ENCODE measurements around the gene SLC23A2. TPM values are rescaled to one million over a fixed set of nuclear protein-coding genes. Genes with fewer than 3 reads are reported as not detected.
A peak's percentile ranks its signal among the peaks of the same experiment; 100 is the strongest.

The SLC23A2 gene
- total RNA-seq, 4 donors from 2014 or later = 5.0 to 11.6 (median 7.9) TPM

DNA sequence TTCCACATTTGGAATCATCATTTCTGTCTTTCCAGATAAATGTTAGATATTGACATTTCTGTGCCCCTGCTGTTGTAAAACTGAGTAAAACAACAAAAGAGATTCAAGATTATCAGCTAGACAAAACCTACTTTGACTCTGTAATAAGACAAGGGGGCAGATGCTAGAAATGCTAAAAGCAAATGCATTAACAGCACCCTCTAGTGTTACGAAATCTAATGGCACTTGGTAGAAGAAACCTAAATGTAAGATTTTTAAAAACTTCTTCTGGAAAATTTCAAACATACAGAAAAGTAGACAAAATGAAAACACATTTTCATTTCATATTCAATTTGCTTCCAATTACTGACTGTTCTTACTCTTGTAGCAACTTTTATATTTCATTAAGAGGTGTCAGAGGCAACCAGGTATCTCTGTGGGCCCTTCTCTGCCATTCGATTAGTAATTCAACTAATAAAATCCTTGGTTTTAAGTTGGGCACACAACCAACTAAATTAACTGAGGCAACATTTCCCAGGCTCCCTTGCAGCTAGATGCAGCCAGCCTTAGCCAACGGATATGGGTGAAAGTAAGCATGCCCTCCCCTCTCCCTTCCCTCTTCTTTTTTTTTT lies 45.0 kb downstream of the SLC23A2 start:
- Histone ChIP-seq H3K27ac (no peak overlapping the region), H3K9me3 (no peaks in the 10 kb centered on the region), H3K4me3 (no peak overlapping the region), H3K36me3 (no peaks in the 10 kb centered on the region), H3K27me3 (no peaks in the 10 kb centered on the region), H3K4me1 (no peaks in the 10 kb centered on the region)
- no peak for DNase-seq
- 30 to 53% methylated on average over 2 to 3 of the region's 3 CpGs for WGBS, 2 donors (ENCODE audit: low coverage in 1 of 2)
- in situ Hi-C loops (cut with MboI; ENCODE audit: low pct_ligation_motif_present in 1 of 4, low pct_unique_long_range_greater_than_20kb in 1 of 4, low sequenced_read_pairs in 3 of 4) (loop anchor here in 2 of 4 donors (5.0 to 25.0 kb wide), 2 partner anchors 189 to 344 kb away; no protein-coding TSS in a partner anchor), intact Hi-C loops (cut with DNase I; ENCODE audit: low total_unique reads) (loop anchor here (5.0 kb wide), 1 partner anchor 199 kb away; no protein-coding TSS in a partner anchor)
- TF ChIP-seq POLR2AphosphoS5 (IDR thresholded peaks at IDR 0.05) = no peak
- TF ChIP-seq EP300 (IDR thresholded peaks at IDR 0.05; ENCODE audit: low read depth) = no peak
- TF ChIP-seq CTCF (IDR thresholded peaks at IDR 0.05) = peak; percentile 75 to 85 (median 77)
- TF ChIP-seq POLR2A (IDR thresholded peaks at IDR 0.05) = no peak

DNA sequence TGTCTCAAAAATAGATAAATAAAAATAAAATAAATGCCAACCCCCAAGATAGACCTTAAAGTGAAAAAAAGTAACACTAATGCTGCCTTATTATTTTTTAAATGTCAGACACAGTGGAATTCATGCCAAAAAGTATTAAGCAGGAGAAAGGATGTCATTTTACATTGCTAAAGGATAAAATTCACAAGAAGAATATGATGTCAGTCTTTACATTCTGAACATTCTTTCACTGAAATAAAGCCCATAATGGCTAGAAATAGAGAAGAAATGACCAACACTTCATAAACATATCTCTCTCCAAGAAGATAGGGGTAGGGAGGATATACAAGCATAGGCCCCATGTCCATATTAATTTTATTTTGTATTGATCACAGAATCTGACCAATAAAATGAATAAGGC lies 47.4 kb downstream of the SLC23A2 start:
- intact Hi-C loops (cut with DNase I; ENCODE audit: low total_unique reads) = no loop called here
- Histone ChIP-seq H3K36me3 (no peaks in the 10 kb centered on the region), H3K9me3 (no peaks in the 10 kb centered on the region), H3K4me1 (peaks cover 0 to 12% (median 6%) of the 10 kb centered on the region in 4 donors), H3K4me3 (no peak overlapping the region), H3K27me3 (no peaks in the 10 kb centered on the region), H3K27ac (no peak overlapping the region)
- in situ Hi-C loops (cut with MboI; ENCODE audit: low pct_ligation_motif_present in 1 of 4, low pct_unique_long_range_greater_than_20kb in 1 of 4, low sequenced_read_pairs in 3 of 4) = loop anchor here in 1 of 4 donors (25.0 kb wide), 1 partner anchor 342 kb away; no protein-coding TSS in a partner anchor
- TF ChIP-seq EP300 (IDR thresholded peaks at IDR 0.05; ENCODE audit: low read depth) = no peak
- no peak for TF ChIP-seq CTCF (IDR thresholded peaks at IDR 0.05)
- TF ChIP-seq POLR2A (IDR thresholded peaks at IDR 0.05) = no peak
- no peak for TF ChIP-seq POLR2AphosphoS5 (IDR thresholded peaks at IDR 0.05)
- DNase-seq = no peak

DNA sequence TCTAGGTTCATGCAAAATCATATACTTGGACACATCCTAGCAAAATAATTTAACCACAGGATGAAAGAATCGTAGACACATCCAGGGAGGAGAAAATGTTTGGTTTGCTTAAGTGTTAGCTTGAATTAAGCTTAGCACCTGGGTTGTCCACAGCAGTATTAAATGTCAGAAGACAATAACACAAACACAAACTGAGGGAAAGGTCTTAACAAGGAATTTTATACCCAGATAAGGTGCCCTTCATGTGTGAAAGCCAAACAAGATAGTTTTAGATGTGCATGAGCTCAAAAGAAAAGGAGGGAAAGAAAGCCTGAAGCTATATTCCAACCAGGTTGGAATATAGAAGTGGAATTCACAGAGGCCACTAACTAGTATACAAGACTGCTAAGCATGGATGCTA lies 49.1 kb downstream of the SLC23A2 start:
- WGBS, 2 donors (ENCODE audit: low coverage in 1 of 2) = 92% methylated on average over 1 of the region's 1 CpG
- H3K4me1 ChIP-seq = peaks cover 0 to 20% (median 7%) of the 10 kb centered on the region in 4 donors
- in situ Hi-C loops (cut with MboI; ENCODE audit: low pct_ligation_motif_present in 1 of 4, low pct_unique_long_range_greater_than_20kb in 1 of 4, low sequenced_read_pairs in 3 of 4) (loop anchor here in 1 of 4 donors (25.0 kb wide), 1 partner anchor 340 kb away; no protein-coding TSS in a partner anchor), intact Hi-C loops (cut with DNase I; ENCODE audit: low total_unique reads) (no loop called here)
- TF ChIP-seq EP300 (IDR thresholded peaks at IDR 0.05; ENCODE audit: low read depth) = no peak
- TF ChIP-seq CTCF (IDR thresholded peaks at IDR 0.05) = no peak
- TF ChIP-seq POLR2AphosphoS5 (IDR thresholded peaks at IDR 0.05) = no peak
- no peaks in the 10 kb centered on the region for H3K36me3 ChIP-seq
- H3K27me3 ChIP-seq = no peaks in the 10 kb centered on the region
- H3K27ac ChIP-seq = no peak overlapping the region
- H3K4me3 ChIP-seq = no peak overlapping the region
- no peaks in the 10 kb centered on the region for H3K9me3 ChIP-seq
- DNase-seq = no peak

GRCh38 chr20:4951299-4951698 lies 50.0 kb downstream of the SLC23A2 start:
- in situ Hi-C loops (cut with MboI; ENCODE audit: low pct_ligation_motif_present in 1 of 4, low pct_unique_long_range_greater_than_20kb in 1 of 4, low sequenced_read_pairs in 3 of 4) = loop anchor here in 1 of 4 donors (25.0 kb wide), 1 partner anchor 339 kb away; no protein-coding TSS in a partner anchor
- DNase-seq = no peak
- Histone ChIP-seq H3K9me3 (no peaks in the 10 kb centered on the region), H3K4me3 (no peak overlapping the region), H3K36me3 (no peaks in the 10 kb centered on the region), H3K27ac (peak overlapping the region; percentile 7 to 63 (median 36)), H3K4me1 (peaks cover 0 to 25% (median 7%) of the 10 kb centered on the region in 4 donors), H3K27me3 (no peaks in the 10 kb centered on the region)
- no peak for TF ChIP-seq CTCF (IDR thresholded peaks at IDR 0.05)
- TF ChIP-seq POLR2AphosphoS5 (IDR thresholded peaks at IDR 0.05) = no peak
- TF ChIP-seq POLR2A (IDR thresholded peaks at IDR 0.05) = no peak
- no peak for TF ChIP-seq EP300 (IDR thresholded peaks at IDR 0.05; ENCODE audit: low read depth)
- intact Hi-C loops (cut with DNase I; ENCODE audit: low total_unique reads) = no loop called here
- WGBS, 2 donors (ENCODE audit: low coverage in 1 of 2) = 71 to 88% methylated on average over 1 to 3 of the region's 3 CpGs
